HL-60 (cell line): ENCODE measurements around the gene SCAANT1.

Source experiments
- DNase-seq, 2 experiments: peaks; one replicate each; pipeline ENCODE4 v3.0.0-alpha.2; 2010 to 2020; ENCODE audit warnings: low read depth in 1 of 2, low spot score in 1 of 2
- H3K27ac ChIP-seq: fragments of 250-450 bp; sonication (Bioruptor Pico); replicated peaks from 2 replicates; pipeline ENCODE4 v1.5.1; 2020; ENCODE audit warnings: mild to moderate bottlenecking, moderate library complexity
- H3K27me3 ChIP-seq: fragments of 250-450 bp; sonication (Bioruptor Pico); 2 replicates; pipeline ENCODE4 v1.5.1; 2021; ENCODE audit warnings: mild to moderate bottlenecking, moderate library complexity; ENCODE audit not compliant: insufficient read depth, poor library complexity, severe bottlenecking
- H3K4me3 ChIP-seq: replicated peaks from 2 replicates; pipeline ENCODE4 v1.5.1; 2011; ENCODE audit warnings: mild to moderate bottlenecking, control low read depth, low read length; ENCODE audit not compliant: insufficient read depth
- CTCF ChIP-seq: IDR thresholded peaks from one replicate; pipeline ENCODE4 v1.5.1; 2011; ENCODE audit warnings: low read length, control low read depth, inconsistent platforms; ENCODE audit not compliant: insufficient read depth
- GABPA ChIP-seq: IDR thresholded peaks from 2 replicates; pipeline ENCODE4 v1.6.1; 2012; ENCODE audit warnings: low read depth
- POLR2AphosphoS5 ChIP-seq: IDR thresholded peaks from 2 replicates; pipeline ENCODE4 v1.6.1; 2012; ENCODE audit warnings: low read depth
- REST ChIP-seq: IDR thresholded peaks from 2 replicates; pipeline ENCODE4 v1.6.1; 2012; ENCODE audit warnings: low read depth; ENCODE audit not compliant: insufficient replicate concordance
- SPI1 ChIP-seq: IDR thresholded peaks from 2 replicates; pipeline ENCODE4 v1.6.1; 2012; ENCODE audit warnings: low read depth, mild to moderate bottlenecking, borderline replicate concordance

Gene SCAANT1

DNA sequence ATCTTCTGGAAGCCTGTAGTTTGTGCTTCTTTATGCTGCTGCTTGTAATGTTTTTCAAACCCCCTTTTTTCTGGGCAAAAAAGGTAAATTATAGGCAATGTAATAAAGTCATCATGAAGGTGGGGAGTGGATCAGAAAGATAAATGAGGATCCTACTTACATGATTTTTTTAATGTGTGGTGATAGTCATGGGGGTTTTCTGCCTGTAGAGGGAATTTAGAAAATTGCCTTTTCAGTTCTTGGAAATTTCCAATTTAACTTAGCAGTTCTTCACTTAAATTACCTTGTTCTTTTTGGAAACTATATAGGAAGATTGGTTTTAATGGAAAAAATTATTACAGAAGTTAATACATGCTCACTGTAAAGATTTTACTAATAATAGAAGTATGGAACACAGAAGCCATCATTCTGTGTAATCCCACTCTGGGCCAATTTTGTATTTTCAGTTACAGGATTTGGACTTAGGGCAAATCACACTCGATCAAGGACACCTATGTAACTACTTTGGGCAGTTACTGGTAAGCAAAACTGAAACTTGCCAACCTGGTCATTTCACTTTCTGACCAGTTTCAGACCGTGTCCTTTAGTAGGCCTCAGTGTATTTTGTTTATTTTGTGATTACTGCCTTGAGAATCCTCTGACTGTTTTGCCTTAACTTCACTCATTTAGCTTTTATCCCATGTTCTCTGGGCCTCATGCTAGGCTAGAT is 10.5 kb upstream of the SCAANT1 start:
- H3K27ac ChIP-seq = no peak overlapping the region
- no peaks in the 10 kb centered on the region for H3K27me3 ChIP-seq
- DNase-seq = no peak
- no peak overlapping the region for H3K4me3 ChIP-seq
- no peak for TF ChIP-seq GABPA
- no peak for TF ChIP-seq CTCF
- TF ChIP-seq SPI1 = no peak
- no peak for TF ChIP-seq POLR2AphosphoS5
- TF ChIP-seq REST = no peak

- Histone ChIP-seq H3K27ac (no peak overlapping the region; the same call in 1 of the 2 replicates), H3K4me3 (no peak overlapping the region), H3K27me3 (no peaks in the 10 kb centered on the region)
- TF ChIP-seq GABPA (no peak), CTCF (no peak), SPI1 (peak; percentile 98)
- peak in 1 of 2 experiments; percentile 68 for DNase-seq
These were observed 9.7 kb upstream of the SCAANT1 start for GRCh38 chr3:63921741-63922482.

GRCh38 chr3:63920001-63920400 is 7.8 kb upstream of the SCAANT1 start:
- H3K27ac ChIP-seq = no peak overlapping the region
- H3K4me3 ChIP-seq = no peak overlapping the region
- no peaks in the 10 kb centered on the region for H3K27me3 ChIP-seq
- DNase-seq = no peak
- TF ChIP-seq SPI1 (no peak), POLR2AphosphoS5 (no peak), GABPA (no peak), REST (no peak), CTCF (no peak)
